ENCODE data around the gene PEX16. TPM values are rescaled to one million over a fixed set of nuclear protein-coding genes. Genes with fewer than 3 reads are reported as not detected.

Gene PEX16
- polyA plus RNA-seq, 4 donors: 10.8 to 19.0 (median 15.2) TPM

DNA sequence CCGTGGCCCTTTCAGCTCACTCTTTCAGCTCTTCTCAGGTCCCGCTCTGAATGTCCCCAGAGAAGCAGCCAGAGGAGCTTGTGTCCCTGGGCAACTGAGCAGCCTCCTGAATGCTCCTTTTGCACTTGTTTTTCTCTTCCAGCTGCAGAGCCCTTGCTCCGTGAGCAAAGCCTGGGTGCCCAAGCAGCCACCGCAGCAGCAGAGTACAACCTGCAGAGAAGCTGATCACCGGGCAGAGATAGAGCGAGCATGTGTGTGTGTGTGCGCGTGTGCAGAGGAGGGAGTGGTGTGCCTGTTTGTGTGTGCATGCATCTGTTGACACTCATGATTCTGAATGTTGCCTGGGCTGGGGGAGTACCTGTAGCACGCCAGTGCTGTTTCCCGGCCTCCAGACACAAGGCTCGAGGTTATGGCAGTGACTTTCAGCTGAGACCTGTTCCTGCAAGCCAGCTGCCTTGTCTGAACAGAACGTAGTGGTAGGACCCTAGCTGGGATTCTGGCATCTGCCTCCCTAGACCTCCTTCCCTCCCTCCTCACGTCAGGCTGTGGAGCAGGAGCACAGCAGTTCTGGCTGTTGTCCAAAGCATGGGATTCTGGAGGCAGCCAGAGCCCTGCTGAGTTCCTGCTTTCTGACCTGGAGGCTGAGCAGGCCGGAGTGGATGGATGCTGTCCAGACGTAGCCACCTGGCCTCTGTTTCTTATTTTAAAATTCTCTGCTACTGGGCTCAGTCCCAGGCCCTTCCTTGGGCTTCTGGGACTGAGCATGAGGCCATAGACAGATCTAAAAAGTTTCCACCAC lies 36.7 kb downstream of the PEX16 start:
- DNase-seq (ENCODE audit: low read depth in 4 of 4, low spot score in 3 of 4): no peak

DNA sequence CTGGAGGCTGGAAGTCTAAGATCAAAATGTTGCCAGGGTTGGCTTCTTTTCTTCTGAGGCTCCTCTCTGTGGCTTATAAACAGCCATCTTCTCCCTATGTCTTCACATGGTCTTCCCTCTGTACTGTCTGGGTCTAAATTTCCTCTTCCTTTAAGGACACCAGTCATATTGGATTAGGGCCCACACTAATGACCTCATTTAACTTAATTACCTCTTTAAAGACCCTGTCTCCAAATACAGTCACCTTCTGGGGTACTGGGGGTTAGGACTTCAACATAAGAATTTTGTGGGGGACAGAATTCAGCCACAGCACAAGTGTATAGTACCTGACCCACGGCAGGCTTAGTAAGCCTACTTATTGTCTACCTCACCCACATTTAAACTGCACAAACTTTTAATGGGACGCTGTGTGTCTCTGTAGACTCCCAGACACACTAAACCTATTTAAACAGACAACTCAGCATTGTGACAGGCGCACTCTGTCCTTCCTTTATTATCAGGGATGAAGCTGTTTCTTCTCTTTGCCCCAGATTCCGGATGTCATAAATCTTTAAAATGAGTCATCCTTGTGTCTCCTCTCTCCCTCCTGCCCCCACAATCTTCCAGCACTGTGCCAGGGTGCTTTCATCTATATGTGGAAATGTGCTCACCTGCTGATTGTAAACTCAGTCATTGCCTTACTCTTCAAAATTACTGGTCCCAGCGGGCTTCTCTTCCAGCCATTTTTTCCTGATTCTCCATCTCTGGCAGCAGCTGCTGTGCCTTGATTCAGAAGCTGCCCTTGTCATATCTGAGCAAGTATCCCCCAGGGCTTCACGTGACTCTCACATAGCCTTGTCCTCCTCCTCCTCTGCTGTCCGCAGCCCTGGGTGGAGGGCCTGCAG lies 37.6 kb downstream of the PEX16 start:
- DNase-seq (ENCODE audit: low read depth in 4 of 4, low spot score in 3 of 4): no peak

DNA sequence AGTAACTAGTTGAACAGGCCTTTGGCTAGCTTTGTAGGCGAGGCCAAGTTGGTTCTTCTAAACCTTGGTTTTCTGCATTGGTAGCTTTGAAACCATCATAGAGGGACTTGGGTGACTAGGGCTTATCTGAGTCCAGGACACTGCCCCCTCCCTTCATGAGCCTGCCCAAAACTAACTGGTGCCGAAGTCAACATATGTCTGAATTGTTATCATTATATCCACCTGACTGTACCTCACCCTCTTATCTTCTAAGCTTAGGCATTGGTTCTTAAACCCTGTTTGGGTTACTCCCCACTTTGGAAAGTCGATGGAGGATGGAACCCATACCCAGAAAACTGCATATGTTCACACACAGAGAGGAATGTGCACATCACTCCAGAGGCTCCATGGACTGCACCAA lies 39.8 kb downstream of the PEX16 start:
- no peak for DNase-seq (ENCODE audit: low read depth in 4 of 4, low spot score in 3 of 4)

DNA sequence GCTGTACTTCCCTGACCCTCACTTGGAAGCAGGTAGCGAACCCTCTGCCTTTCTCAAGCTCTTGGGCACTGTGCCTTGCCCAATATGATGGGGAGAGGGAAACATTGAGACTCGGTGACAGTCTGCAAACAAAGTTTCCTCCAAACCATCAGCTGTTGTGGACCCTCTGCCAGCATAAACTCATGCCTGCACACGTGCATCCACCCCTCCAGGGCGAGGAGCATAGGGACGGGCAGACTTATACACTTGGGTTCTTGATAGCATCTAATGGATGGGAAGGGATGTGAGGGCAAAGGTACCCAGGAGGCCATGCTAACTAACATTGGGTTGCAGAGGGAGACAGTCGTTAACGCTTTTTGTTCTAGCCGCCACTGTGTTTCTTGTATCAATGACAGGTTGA lies 40.5 kb downstream of the PEX16 start:
- DNase-seq (ENCODE audit: low read depth in 4 of 4, low spot score in 3 of 4): no peak

GRCh38 chr11:45876401-45876800 lies 41.3 kb downstream of the PEX16 start:
- no peak for DNase-seq (ENCODE audit: low read depth in 4 of 4, low spot score in 3 of 4)

- DNase-seq (ENCODE audit: low read depth in 4 of 4, low spot score in 3 of 4): no peak
These were observed 44.9 kb downstream of the PEX16 start for GRCh38 chr11:45872651-45873356.

DNA sequence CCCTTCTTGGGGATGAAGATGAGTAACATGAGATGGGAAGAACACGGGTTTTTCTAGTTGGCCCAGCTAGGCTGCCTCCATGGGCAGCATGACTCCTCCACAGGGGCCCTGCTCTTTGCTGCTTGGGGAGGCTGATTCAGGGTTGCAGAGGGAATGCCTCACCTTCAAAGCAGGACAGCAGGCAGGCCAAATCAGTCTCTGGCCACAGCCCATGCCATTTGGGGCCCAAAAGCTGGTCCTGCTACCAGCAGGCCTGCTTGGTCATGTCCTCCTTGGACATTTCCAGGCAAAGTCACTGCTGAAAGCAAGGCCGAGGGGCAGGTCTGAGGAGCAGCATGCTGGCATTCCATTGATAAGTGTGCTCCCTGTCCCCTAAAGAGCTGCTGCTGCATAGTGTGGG lies 46.0 kb downstream of the PEX16 start:
- DNase-seq (ENCODE audit: low read depth in 4 of 4, low spot score in 3 of 4): no peak

GRCh38 chr11:45870706-45871105 lies 47.0 kb downstream of the PEX16 start:
- DNase-seq (ENCODE audit: low read depth in 4 of 4, low spot score in 3 of 4): no peak

GRCh38 chr11:45869551-45869950 lies 48.1 kb downstream of the PEX16 start:
- DNase-seq (ENCODE audit: low read depth in 4 of 4, low spot score in 3 of 4): no peak

DNA sequence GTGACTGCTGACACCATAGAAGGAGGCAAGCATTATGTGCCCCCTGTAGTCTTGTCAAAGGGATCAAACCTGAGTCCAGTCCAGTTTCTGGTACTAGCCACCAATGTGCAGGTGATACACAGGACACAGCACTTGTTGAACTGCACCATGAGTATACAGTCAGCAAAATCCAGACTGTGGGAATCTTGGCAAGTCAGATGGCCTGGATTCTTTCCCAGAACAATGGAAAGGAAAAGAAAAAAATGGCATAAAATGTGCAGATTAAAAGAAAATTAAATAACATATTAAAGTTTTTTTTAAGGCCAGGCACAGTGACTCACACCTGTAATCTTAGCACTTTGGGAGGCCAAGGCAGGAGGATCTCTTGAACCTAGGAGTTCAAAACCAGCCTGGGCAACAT lies 53.6 kb downstream of the PEX16 start:
- DNase-seq (ENCODE audit: low read depth in 4 of 4, low spot score in 3 of 4): no peak

- DNase-seq (ENCODE audit: low read depth in 4 of 4, low spot score in 3 of 4): no peak
These were observed 56.7 kb downstream of the PEX16 start for GRCh38 chr11:45860764-45861510.

DNA sequence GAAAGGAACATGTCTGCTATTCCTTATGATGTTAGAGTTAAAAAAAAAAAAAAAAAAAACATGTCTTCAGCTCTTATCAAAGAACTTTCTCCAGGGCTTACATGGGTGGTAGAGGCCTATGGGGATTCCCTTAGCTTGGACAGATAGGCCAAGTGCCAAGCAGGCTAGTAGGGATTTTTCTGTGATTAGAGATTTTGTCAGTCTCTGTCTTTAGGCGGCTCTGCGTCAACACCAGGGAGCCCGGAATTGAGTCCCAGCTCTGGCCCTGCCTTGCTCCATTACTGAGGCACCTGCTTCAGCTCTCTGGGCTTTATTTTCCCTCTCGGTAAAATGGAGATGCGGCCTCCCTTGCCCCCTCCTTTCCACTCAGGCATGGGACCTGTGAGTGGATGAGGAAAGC lies 57.3 kb downstream of the PEX16 start:
- no peak for DNase-seq (ENCODE audit: low read depth in 4 of 4, low spot score in 3 of 4)

Other genes starting within 250 kb of the PEX16 start
- 10 to 100 TPM in 1 of 4 donors, 1 to 10 TPM in 3; 7.4 to 10.9 (median 9.4) TPM for gene SLC35C1, start 112.7 kb downstream of the PEX16 start, polyA plus RNA-seq (ENCODE audit: insufficient read length in 4 of 4)
- 10 to 100 TPM; 25.0 to 31.6 (median 30.6) TPM for gene CRY2, start 70.4 kb downstream of the PEX16 start, polyA plus RNA-seq (ENCODE audit: insufficient read length in 4 of 4)
- gene MAPK8IP1, start 32.2 kb downstream of the PEX16 start, polyA plus RNA-seq (ENCODE audit: insufficient read length in 4 of 4): 10 to 100 TPM in 3 of 4 donors, 1 to 10 TPM in 1; 9.5 to 23.1 (median 11.8) TPM
- gene FREY1, start 10.6 kb downstream of the PEX16 start, polyA plus RNA-seq (ENCODE audit: insufficient read length in 4 of 4): under 1 TPM in 3 of 4 donors, not detected in 1; 0.36 to 0.73 (median 0.37) TPM
- 10 to 100 TPM in 3 of 4 donors, under 1 TPM in 1; 0.96 to 26.0 (median 19.1) TPM for gene LARGE2, start 4.8 kb upstream of the PEX16 start, polyA plus RNA-seq (ENCODE audit: insufficient read length in 4 of 4)
- gene PHF21A, start 203.6 kb upstream of the PEX16 start, polyA plus RNA-seq (ENCODE audit: insufficient read length in 4 of 4): 10 to 100 TPM; 44.2 to 57.6 (median 53.2) TPM